GM12874 (cell line): ENCODE results near the gene EXD1.

Experiments
- TF ChIP-seq, protein P1 (sequence below): IDR thresholded peaks from 2 replicates; pipeline ENCODE4 v1.5.1; 2011; ENCODE audit warnings: low read depth, mild to moderate bottlenecking, control low read depth, low read length, moderate library complexity; ENCODE audit not compliant: insufficient read depth

Gene EXD1

DNA sequence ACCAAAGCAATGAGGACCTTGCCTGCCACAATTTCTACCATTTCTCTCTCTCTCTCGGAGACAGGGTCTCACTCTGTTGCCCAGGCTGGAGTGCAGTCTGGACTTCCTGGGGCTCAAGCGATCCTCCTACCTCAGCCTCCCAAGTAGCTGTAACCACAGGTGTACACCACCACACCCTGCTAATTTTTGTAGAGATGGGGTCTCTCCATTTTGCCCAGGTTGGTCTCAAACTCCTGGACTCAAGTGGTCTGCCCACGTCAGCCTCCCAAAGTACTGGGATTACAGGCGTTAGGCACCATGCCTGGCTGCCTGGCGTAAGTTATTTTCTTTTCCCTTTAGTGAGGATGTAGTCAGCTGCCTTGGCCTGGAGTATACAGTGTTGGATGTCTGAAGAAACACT lies 76.8 kb downstream of the EXD1 start:
- TF ChIP-seq, protein P1, sequence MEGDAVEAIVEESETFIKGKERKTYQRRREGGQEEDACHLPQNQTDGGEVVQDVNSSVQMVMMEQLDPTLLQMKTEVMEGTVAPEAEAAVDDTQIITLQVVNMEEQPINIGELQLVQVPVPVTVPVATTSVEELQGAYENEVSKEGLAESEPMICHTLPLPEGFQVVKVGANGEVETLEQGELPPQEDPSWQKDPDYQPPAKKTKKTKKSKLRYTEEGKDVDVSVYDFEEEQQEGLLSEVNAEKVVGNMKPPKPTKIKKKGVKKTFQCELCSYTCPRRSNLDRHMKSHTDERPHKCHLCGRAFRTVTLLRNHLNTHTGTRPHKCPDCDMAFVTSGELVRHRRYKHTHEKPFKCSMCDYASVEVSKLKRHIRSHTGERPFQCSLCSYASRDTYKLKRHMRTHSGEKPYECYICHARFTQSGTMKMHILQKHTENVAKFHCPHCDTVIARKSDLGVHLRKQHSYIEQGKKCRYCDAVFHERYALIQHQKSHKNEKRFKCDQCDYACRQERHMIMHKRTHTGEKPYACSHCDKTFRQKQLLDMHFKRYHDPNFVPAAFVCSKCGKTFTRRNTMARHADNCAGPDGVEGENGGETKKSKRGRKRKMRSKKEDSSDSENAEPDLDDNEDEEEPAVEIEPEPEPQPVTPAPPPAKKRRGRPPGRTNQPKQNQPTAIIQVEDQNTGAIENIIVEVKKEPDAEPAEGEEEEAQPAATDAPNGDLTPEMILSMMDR = no peak

DNA sequence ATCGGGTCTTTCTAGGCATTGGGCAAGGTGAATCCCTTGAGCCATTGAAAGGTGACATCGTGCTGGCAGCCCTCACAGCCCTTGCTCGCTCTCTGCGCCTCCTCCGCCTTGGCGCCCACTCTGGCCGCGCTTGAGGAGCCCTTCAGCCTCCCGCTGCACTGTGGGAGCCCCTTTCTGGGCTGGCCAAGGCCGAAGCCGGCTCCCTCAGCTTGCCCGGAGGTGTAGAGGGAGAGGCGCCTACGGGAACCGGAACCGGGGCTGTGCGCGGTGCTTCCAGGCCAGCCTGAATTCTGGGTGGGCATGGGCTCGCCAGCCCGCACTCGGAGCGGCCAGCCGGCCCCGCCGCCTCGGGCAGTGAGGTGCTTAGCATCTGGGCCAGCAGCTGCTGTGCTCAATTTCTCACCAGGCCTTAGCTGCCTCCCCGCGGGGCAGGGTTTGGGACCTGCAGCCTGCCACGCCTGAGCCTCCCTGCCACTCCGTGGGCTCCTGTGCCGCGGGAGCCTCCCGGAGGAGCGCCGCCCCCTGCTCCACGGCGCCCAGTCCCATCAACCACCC lies 79.0 kb downstream of the EXD1 start:
- TF ChIP-seq, protein P1 = no peak

DNA sequence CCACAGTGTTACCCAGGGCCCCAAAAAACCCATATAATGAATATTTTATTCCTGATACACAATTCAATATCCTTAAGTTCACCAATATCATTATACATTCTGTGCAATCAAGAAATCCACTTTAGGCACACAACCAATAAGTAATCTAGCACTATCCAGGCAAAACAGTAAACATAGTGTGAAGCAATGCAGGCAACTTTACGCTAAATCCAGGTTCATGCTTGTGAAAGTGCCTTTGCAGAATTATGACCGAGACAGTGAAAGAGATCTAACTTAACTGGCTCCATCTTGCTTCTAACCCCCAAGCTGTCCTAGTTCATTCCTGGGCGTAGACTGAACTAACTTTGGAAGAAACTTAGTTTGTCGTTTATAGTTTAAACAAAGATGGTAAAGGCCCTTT lies 80.3 kb downstream of the EXD1 start:
- TF ChIP-seq, protein P1 = no peak

DNA sequence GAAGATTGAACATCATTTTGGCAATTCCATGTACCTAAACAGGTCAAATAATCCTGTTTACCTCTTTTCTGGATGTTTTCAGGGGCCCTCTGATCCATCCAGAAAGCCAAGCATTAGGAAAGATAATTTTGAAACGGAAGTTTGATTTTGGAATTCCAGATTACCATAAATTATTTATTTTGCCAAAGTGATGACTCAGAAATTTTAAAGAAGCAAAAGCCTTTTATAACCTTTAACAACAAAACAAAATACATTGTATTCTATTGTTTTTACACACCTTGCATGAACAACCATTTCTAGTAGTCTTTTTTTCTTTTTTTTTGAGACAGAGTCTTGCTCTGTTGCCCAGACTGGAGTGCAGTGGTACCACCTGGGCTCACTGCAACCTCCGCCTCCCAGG lies 82.5 kb downstream of the EXD1 start:
- TF ChIP-seq, protein P1 = no peak

DNA sequence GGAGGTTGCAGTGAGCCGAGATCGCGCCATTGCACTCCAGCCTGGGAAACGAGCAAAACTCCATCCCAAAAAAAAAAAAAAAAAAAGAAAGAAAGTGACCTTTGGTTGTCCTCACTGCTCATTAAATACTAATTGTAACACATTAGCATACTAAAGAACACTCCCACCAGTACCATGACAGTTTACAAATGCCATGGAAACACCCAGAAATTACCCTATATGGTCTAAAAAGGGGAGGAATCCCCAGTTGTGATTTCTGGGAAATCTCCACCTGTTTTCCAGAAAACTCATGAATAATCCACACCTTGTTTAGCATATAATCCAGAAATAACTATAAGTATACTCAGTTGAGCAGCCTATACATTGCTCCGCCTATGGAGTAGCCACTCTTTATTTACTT lies 90.9 kb downstream of the EXD1 start:
- TF ChIP-seq, protein P1 = no peak

DNA sequence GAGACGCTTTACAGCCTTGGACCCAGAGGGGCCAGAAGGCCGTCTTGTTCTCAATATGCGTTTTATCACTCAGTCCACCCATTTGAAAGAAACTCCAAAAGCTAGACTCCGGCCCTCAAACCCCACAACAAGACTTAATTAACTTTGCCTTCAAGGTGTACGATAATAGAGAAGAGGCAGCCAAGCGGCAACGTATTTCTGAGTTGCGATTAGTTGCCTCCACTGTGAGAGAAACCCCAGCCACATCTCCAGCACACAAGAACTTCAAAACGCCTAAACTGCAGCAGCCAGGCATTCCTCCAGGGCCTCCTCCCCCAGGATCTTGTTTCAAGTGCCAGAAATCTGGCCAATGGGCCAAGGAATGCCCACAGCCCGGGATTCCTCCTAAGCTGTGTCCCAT lies 97.1 kb downstream of the EXD1 start:
- TF ChIP-seq, protein P1 = no peak
